H9 (cell line): ENCODE results near the gene CDCP1. TPM values are rescaled to one million over a fixed set of nuclear protein-coding genes. Genes with fewer than 3 reads are reported as not detected.

Source experiments
- DNase-seq: peaks from one replicate; pipeline ENCODE4 v3.0.0-alpha.2; 2017
- H2AFZ ChIP-seq: one replicate; pipeline ENCODE4 v1.6.1; 2013; ENCODE audit warnings: mild to moderate bottlenecking, low read length, control low read depth, moderate library complexity
- H2AK5ac ChIP-seq: 2 replicates; pipeline ENCODE4 v1.6.1; 2013; ENCODE audit warnings: low read length, control low read depth, mixed read lengths; ENCODE audit not compliant: insufficient read length
- H2BK120ac ChIP-seq: one replicate; pipeline ENCODE4 v1.6.1; 2013; ENCODE audit warnings: low read depth, mild to moderate bottlenecking, low read length, control low read depth, inconsistent platforms; ENCODE audit not compliant: poor library complexity, severe bottlenecking
- H2BK12ac ChIP-seq: 2 replicates; pipeline ENCODE4 v1.6.1; 2013; ENCODE audit warnings: low read length, control low read depth, mixed read lengths, low read depth; ENCODE audit not compliant: insufficient read length
- H2BK15ac ChIP-seq: 2 replicates; pipeline ENCODE4 v1.6.1; 2013; ENCODE audit warnings: low read depth, low read length, control low read depth
- H2BK20ac ChIP-seq: one replicate; pipeline ENCODE4 v1.6.1; 2013; ENCODE audit warnings: low read depth, mild to moderate bottlenecking, low read length, control low read depth, inconsistent platforms; ENCODE audit not compliant: poor library complexity, severe bottlenecking
- H2BK5ac ChIP-seq: 2 replicates; pipeline ENCODE4 v1.6.1; 2013; ENCODE audit warnings: low read length, control low read depth, mixed read lengths; ENCODE audit not compliant: insufficient read length
- H3K14ac ChIP-seq: 2 replicates; pipeline ENCODE4 v1.6.1; 2013; ENCODE audit warnings: low read length, control low read depth; ENCODE audit not compliant: insufficient read depth
- H3K18ac ChIP-seq: 2 replicates; pipeline ENCODE4 v1.6.1; 2013; ENCODE audit warnings: low read depth, mild to moderate bottlenecking, mixed read lengths, low read length, control low read depth; ENCODE audit not compliant: insufficient read length
- H3K23ac ChIP-seq: 2 replicates; pipeline ENCODE4 v1.6.1; 2013; ENCODE audit warnings: low read length, control low read depth, mixed read lengths, low read depth; ENCODE audit not compliant: insufficient read length
- H3K23me2 ChIP-seq: 2 replicates; pipeline ENCODE4 v1.6.1; 2013; ENCODE audit warnings: low read depth, mild to moderate bottlenecking, mixed read lengths, low read length, control low read depth; ENCODE audit not compliant: insufficient read length, poor library complexity, severe bottlenecking
- H3K27ac ChIP-seq: 2 replicates; pipeline ENCODE4 v1.5.1; 2013; ENCODE audit warnings: low read length, control low read depth, mixed read lengths, low read depth; ENCODE audit not compliant: insufficient read length
- H3K27me3 ChIP-seq: 2 replicates; pipeline ENCODE4 v1.6.1; 2013; ENCODE audit warnings: low read length, control low read depth, inconsistent platforms; ENCODE audit not compliant: insufficient read depth
- H3K4ac ChIP-seq: 2 replicates; pipeline ENCODE4 v1.6.1; 2013; ENCODE audit warnings: low read depth, mild to moderate bottlenecking, control low read depth, inconsistent platforms, low read length, moderate library complexity
- H3K4me1 ChIP-seq: 2 replicates; pipeline ENCODE4 v1.6.1; 2013; ENCODE audit warnings: low read length, control low read depth, inconsistent platforms; ENCODE audit not compliant: insufficient read depth
- H3K4me2 ChIP-seq: 2 replicates; pipeline ENCODE4 v1.6.1; 2013; ENCODE audit warnings: low read length, control low read depth, mixed read lengths; ENCODE audit not compliant: insufficient read length, insufficient read depth
- H3K56ac ChIP-seq: 2 replicates; pipeline ENCODE4 v1.6.1; 2013; ENCODE audit warnings: low read depth, mild to moderate bottlenecking, mixed read lengths, low read length, control low read depth; ENCODE audit not compliant: insufficient read length
- H3K79me1 ChIP-seq: 2 replicates; pipeline ENCODE4 v1.6.1; 2013; ENCODE audit warnings: low read depth, mild to moderate bottlenecking, moderate library complexity, low read length, control low read depth, inconsistent platforms; ENCODE audit not compliant: insufficient read depth, poor library complexity, severe bottlenecking
- H3K79me2 ChIP-seq: 2 replicates; pipeline ENCODE4 v1.6.1; 2013; ENCODE audit warnings: low read length, control low read depth, inconsistent platforms; ENCODE audit not compliant: insufficient read depth
- H3K9ac ChIP-seq: 2 replicates; pipeline ENCODE4 v1.6.1; 2013; ENCODE audit warnings: low read length, control low read depth, mixed read lengths; ENCODE audit not compliant: insufficient read length; ENCODE audit errors: extremely low read depth
- H3K9me3 ChIP-seq: one replicate; pipeline ENCODE4 v1.6.1; 2013; ENCODE audit warnings: low read depth, low read length, inconsistent platforms; ENCODE audit not compliant: control insufficient read depth
- H3T11ph ChIP-seq: one replicate; pipeline ENCODE4 v1.6.1; 2013; ENCODE audit warnings: mild to moderate bottlenecking, low read length, control low read depth, inconsistent platforms
- H4K20me1 ChIP-seq: one replicate; pipeline ENCODE4 v1.6.1; 2013; ENCODE audit not compliant: control insufficient read depth, insufficient read length, insufficient read depth
- H4K5ac ChIP-seq: 2 replicates; pipeline ENCODE4 v1.6.1; 2013; ENCODE audit warnings: low read depth, mild to moderate bottlenecking, mixed read lengths, low read length, control low read depth; ENCODE audit not compliant: insufficient read length
- H4K8ac ChIP-seq: replicated peaks from 2 replicates; pipeline ENCODE4 v1.6.1; 2013; ENCODE audit warnings: low read length, control low read depth, mixed read lengths, low read depth; ENCODE audit not compliant: insufficient read length
- H4K91ac ChIP-seq: 2 replicates; pipeline ENCODE4 v1.6.1; 2013; ENCODE audit warnings: low read depth, mild to moderate bottlenecking, moderate library complexity, mixed read lengths, low read length, control low read depth; ENCODE audit not compliant: insufficient read length
- H3K27ac Mint-ChIP-seq, 3 experiments: 2 replicates in 2 of 3; 3 replicates in 1 of 3; pipeline ENCODE4 v1.8.0; 2020 to 2021; ENCODE audit warnings: mixed read lengths in 3 of 3, mild to moderate bottlenecking in 1 of 3, moderate library complexity in 1 of 3
- H3K27me3 Mint-ChIP-seq: 2 replicates; pipeline ENCODE4 v1.8.0; 2021; ENCODE audit warnings: low read depth, mild to moderate bottlenecking, moderate library complexity, mixed read lengths
- H3K36me3 Mint-ChIP-seq, 3 experiments: 2 replicates in 2 of 3; 3 replicates in 1 of 3; pipeline ENCODE4 v1.8.0; 2020 to 2021; ENCODE audit warnings: low read depth in 3 of 3, mixed read lengths in 3 of 3; ENCODE audit not compliant: insufficient read depth in 1 of 3
- H3K4me1 Mint-ChIP-seq, 2 experiments: 2 replicates each; pipeline ENCODE4 v1.8.0; 2020; ENCODE audit warnings: mixed read lengths in 2 of 2
- H3K4me3 Mint-ChIP-seq, 2 experiments: 2 replicates in 1 of 2; 3 replicates in 1 of 2; pipeline ENCODE4 v1.8.0; 2020 to 2021; ENCODE audit warnings: mild to moderate bottlenecking in 2 of 2, mixed read lengths in 2 of 2, moderate library complexity in 1 of 2
- H3K9me3 Mint-ChIP-seq, 2 experiments: 2 replicates in 1 of 2; 3 replicates in 1 of 2; pipeline ENCODE4 v1.8.0; 2020; ENCODE audit warnings: mild to moderate bottlenecking in 2 of 2, mixed read lengths in 2 of 2, moderate library complexity in 1 of 2
- CTCF ChIP-seq: fragments of 200-600 bp; sonication (generic); conservative IDR thresholded peaks from 3 replicates; pipeline ENCODE4 v1.8.0; 2021; ENCODE audit warnings: antibody characterized with exemption, mild to moderate bottlenecking
- WGBS: extraction: QIAGEN DNeasy Blood & Tissue Kit; methylation state at CpG from one replicate; pipeline ENCODE4 v1.1.7; 2013; ENCODE audit warnings: missing lambda C conversion rate, low lambda C conversion rate, mixed read lengths; ENCODE audit not compliant: insufficient read length; ENCODE audit errors: extremely low coverage; 5-methylcytosine and 5-hydroxymethylcytosine counted together
- total RNA-seq: library from RNA; stranded (reverse); gene quantifications from 2 replicates; pipeline ENCODE4 v1.2.1, GENCODE V29; 2021

CDCP1 gene
- total RNA-seq, 1 experiment from 2014 or later: 12.9 TPM

DNA sequence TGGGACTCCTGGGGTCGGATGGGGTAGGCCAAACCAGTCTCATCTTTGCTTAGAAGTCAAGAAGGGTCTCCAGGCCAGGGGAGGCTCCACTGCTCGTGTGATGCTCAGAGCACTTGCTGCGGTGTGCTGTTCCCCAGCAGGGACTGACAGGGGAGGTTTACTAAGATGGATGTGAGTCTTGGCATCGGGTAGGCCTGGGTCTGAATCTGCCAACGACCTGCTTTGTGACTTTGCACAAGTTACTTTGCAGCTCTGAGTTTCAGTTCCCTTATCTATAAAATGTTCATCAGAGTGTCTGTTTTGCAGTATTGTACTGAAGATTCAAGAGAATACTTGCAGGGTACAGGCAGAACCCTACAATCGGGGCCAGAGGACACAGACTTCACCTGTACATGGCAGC lies 17.3 kb upstream of the CDCP1 start:
- no peak for TF ChIP-seq CTCF
- no peak overlapping the region for H4K91ac ChIP-seq
- Mint-ChIP-seq H3K36me3 (peaks cover 0 to 11% (median 0%) of the 10 kb centered on the region in 3 experiments; a peak in 2 of 7 replicates), H3K27ac (no peak overlapping the region), H3K4me3 (no peak overlapping the region), H3K9me3 (peaks cover 0 to 3% of the 10 kb centered on the region in 2 experiments; a peak in 2 of 5 replicates), H3K27me3 (peaks cover 15% of the 10 kb centered on the region), H3K4me1 (peaks cover 18 to 22% of the 10 kb centered on the region in 2 experiments)
- H2BK120ac ChIP-seq: no peak overlapping the region
- H3K79me1 ChIP-seq: no peaks in the 10 kb centered on the region
- H2AK5ac ChIP-seq: no peak overlapping the region
- no peak overlapping the region for H2BK12ac ChIP-seq
- no peak overlapping the region for H3K4ac ChIP-seq
- no peak overlapping the region for H3K18ac ChIP-seq
- H3K14ac ChIP-seq: no peak overlapping the region
- H3K27ac ChIP-seq: no peak overlapping the region
- no peaks in the 10 kb centered on the region for H3K23me2 ChIP-seq
- H3K9me3 ChIP-seq: no peaks in the 10 kb centered on the region
- no peak overlapping the region for H2BK15ac ChIP-seq
- no peak overlapping the region for H3K56ac ChIP-seq
- no CpG with 5 or more reads among the region's 6 CpGs for WGBS
- H2BK20ac ChIP-seq: no peak overlapping the region
- H3K9ac ChIP-seq: no peak overlapping the region
- H3K27me3 ChIP-seq: no peaks in the 10 kb centered on the region
- no peak overlapping the region for H4K5ac ChIP-seq
- H2AFZ ChIP-seq: no peak overlapping the region
- no peak overlapping the region for H4K8ac ChIP-seq
- no peaks in the 10 kb centered on the region for H3K79me2 ChIP-seq
- H3T11ph ChIP-seq: no peak overlapping the region
- H2BK5ac ChIP-seq: no peak overlapping the region
- H4K20me1 ChIP-seq: no peaks in the 10 kb centered on the region
- no peak overlapping the region for H3K23ac ChIP-seq
- no peak for DNase-seq
- H3K4me1 ChIP-seq: peaks cover 5% of the 10 kb centered on the region; the same call in 1 of the 2 replicates
- H3K4me2 ChIP-seq: no peak overlapping the region
